ENCODE results near the gene DIDO1. TPM values are rescaled to one million over a fixed set of nuclear protein-coding genes. Genes with fewer than 3 reads are reported as not detected.

Gene DIDO1
- total and polyA plus RNA-seq, 2 donors (not counting 1 experiment from before 2014, with no cell fraction given): 25.9 to 33.2 TPM

DNA sequence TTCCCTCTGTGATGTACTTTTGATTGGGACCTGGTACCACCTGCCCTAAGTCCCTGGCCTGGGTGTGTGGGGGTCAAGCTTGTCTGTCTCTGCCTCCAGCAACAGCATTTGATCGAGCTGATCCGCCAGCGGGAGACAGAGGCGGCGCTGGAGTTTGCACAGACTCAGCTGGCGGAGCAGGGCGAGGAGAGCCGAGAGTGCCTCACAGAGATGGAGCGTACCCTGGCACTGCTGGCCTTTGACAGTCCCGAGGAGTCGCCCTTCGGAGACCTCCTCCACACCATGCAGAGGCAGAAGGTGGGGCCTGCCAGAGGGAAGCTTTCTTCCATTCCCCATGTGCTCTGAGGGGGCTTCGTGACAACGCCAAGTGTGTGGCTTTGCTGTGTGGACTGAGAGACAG, 17.1 kb upstream of the DIDO1 start:
- peaks cover 12% of the 10 kb centered on the region for H3K36me3 ChIP-seq (ENCODE audit: control insufficient read depth, insufficient read depth, low read length)
- H4K20me1 ChIP-seq (ENCODE audit: control insufficient read depth, extremely low read depth, insufficient read depth, low read length): no peaks in the 10 kb centered on the region

DNA sequence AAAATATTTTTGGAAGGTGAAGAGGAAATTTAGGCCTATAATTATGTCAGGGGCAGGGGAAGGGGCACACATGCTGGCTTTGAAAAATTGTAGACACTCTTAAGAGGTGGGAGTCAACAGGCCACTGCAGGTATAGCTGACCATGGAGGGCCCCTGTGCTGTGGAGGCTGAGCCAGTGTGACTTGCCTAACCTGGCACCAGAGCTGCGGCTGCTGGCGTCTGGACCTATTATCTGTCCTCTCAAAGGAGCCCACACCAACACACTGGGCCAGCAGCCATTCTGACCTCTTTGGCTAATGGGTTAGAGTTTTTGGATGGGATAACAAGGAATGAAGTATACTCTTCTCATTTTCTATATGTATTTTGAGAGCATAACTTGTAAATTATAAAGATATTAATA, 16.2 kb upstream of the DIDO1 start:
- Histone ChIP-seq H3K27ac (ENCODE audit: insufficient read depth, low read length) (no peak overlapping the region), H3K27me3 (ENCODE audit: control insufficient read depth, insufficient read depth, low read length) (no peaks in the 10 kb centered on the region), H3K9me3 (ENCODE audit: control insufficient read depth, insufficient read depth, low read depth, low read length) (no peaks in the 10 kb centered on the region), H3K4me3 (replicated peaks in 1 of 4; ENCODE audit: control extremely low read depth in 1 of 4, insufficient read depth in 1 of 4, low read depth in 3 of 4, low read length in 4 of 4) (no peak overlapping the region), H2AFZ (ENCODE audit: low read length) (no peak overlapping the region), H3K4me1 (ENCODE audit: control insufficient read depth, extremely low read depth, insufficient read depth, low read length) (peaks cover 4% of the 10 kb centered on the region), H3K79me2 (ENCODE audit: control insufficient read depth, insufficient read depth, low read length) (peaks cover 47% of the 10 kb centered on the region), H3K9ac (ENCODE audit: insufficient read depth, low read length) (no peak overlapping the region), H3K4me2 (ENCODE audit: extremely low read depth, insufficient read depth, low read length) (no peak overlapping the region), H4K20me1 (ENCODE audit: control insufficient read depth, extremely low read depth, insufficient read depth, low read length) (no peaks in the 10 kb centered on the region), H3K36me3 (ENCODE audit: control insufficient read depth, insufficient read depth, low read length) (peaks cover 12% of the 10 kb centered on the region)
- no peak for DNase-seq (ENCODE audit: low read depth in 2 of 2)
- TF ChIP-seq, protein P1, sequence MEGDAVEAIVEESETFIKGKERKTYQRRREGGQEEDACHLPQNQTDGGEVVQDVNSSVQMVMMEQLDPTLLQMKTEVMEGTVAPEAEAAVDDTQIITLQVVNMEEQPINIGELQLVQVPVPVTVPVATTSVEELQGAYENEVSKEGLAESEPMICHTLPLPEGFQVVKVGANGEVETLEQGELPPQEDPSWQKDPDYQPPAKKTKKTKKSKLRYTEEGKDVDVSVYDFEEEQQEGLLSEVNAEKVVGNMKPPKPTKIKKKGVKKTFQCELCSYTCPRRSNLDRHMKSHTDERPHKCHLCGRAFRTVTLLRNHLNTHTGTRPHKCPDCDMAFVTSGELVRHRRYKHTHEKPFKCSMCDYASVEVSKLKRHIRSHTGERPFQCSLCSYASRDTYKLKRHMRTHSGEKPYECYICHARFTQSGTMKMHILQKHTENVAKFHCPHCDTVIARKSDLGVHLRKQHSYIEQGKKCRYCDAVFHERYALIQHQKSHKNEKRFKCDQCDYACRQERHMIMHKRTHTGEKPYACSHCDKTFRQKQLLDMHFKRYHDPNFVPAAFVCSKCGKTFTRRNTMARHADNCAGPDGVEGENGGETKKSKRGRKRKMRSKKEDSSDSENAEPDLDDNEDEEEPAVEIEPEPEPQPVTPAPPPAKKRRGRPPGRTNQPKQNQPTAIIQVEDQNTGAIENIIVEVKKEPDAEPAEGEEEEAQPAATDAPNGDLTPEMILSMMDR (conservative IDR thresholded peaks at IDR 0.05 in 1 of 2, IDR thresholded peaks at IDR 0.05 in 1 of 2; ENCODE audit: low read depth in 1 of 2, low read length in 2 of 2): no peak
- TF ChIP-seq EZH2 (IDR thresholded peaks at IDR 0.05; ENCODE audit: low read length, missing control alignments): no peak

More for the DNA sequence above, 17.1 kb upstream of the DIDO1 start:
- H3K9ac ChIP-seq (ENCODE audit: insufficient read depth, low read length): no peak overlapping the region
- H3K27ac ChIP-seq (ENCODE audit: insufficient read depth, low read length): no peak overlapping the region
- H3K4me3 ChIP-seq (replicated peaks in 1 of 4; ENCODE audit: control extremely low read depth in 1 of 4, insufficient read depth in 1 of 4, low read depth in 3 of 4, low read length in 4 of 4): no peak overlapping the region
- no peak overlapping the region for H3K4me2 ChIP-seq (ENCODE audit: extremely low read depth, insufficient read depth, low read length)
- no peak for DNase-seq (ENCODE audit: low read depth in 2 of 2)
- H3K27me3 ChIP-seq (ENCODE audit: control insufficient read depth, insufficient read depth, low read length): no peaks in the 10 kb centered on the region
- H3K4me1 ChIP-seq (ENCODE audit: control insufficient read depth, extremely low read depth, insufficient read depth, low read length): peaks cover 4% of the 10 kb centered on the region
- H2AFZ ChIP-seq (ENCODE audit: low read length): no peak overlapping the region
- H3K79me2 ChIP-seq (ENCODE audit: control insufficient read depth, insufficient read depth, low read length): peaks cover 44% of the 10 kb centered on the region
- no peaks in the 10 kb centered on the region for H3K9me3 ChIP-seq (ENCODE audit: control insufficient read depth, insufficient read depth, low read depth, low read length)
- TF ChIP-seq, protein P1 (conservative IDR thresholded peaks at IDR 0.05 in 1 of 2, IDR thresholded peaks at IDR 0.05 in 1 of 2; ENCODE audit: low read depth in 1 of 2, low read length in 2 of 2): no peak
- TF ChIP-seq EZH2 (IDR thresholded peaks at IDR 0.05; ENCODE audit: low read length, missing control alignments): no peak

DNA sequence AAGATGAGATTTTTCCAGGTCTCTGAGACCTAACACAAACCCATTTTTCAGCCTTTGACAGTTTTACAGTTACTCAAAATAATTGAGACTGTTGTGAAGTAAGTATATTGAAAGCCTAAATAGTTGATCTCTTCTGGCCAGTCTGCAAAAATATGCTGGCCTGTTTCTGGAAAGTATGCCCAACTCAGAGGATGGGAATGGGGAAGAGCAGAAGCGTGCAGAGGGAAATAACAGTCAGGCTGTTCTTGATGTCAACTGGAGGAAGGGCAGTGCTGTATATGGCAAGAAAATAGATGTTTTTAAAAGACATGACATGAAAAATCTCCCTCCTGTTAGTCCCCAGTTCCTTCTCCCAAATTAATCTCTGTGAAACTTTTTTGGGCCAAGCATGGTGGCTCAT, 15.5 kb upstream of the DIDO1 start:
- H3K27me3 ChIP-seq (ENCODE audit: control insufficient read depth, insufficient read depth, low read length): no peaks in the 10 kb centered on the region
- peaks cover 4% of the 10 kb centered on the region for H3K4me1 ChIP-seq (ENCODE audit: control insufficient read depth, extremely low read depth, insufficient read depth, low read length)
- H3K9ac ChIP-seq (ENCODE audit: insufficient read depth, low read length): no peak overlapping the region
- peaks cover 12% of the 10 kb centered on the region for H3K36me3 ChIP-seq (ENCODE audit: control insufficient read depth, insufficient read depth, low read length)
- H3K4me2 ChIP-seq (ENCODE audit: extremely low read depth, insufficient read depth, low read length): no peak overlapping the region
- peaks cover 53% of the 10 kb centered on the region for H3K79me2 ChIP-seq (ENCODE audit: control insufficient read depth, insufficient read depth, low read length)
- no peaks in the 10 kb centered on the region for H4K20me1 ChIP-seq (ENCODE audit: control insufficient read depth, extremely low read depth, insufficient read depth, low read length)
- H3K9me3 ChIP-seq (ENCODE audit: control insufficient read depth, insufficient read depth, low read depth, low read length): no peaks in the 10 kb centered on the region
- no peak for DNase-seq (ENCODE audit: low read depth in 2 of 2)
- no peak overlapping the region for H3K27ac ChIP-seq (ENCODE audit: insufficient read depth, low read length)
- no peak overlapping the region for H3K4me3 ChIP-seq (replicated peaks in 1 of 4; ENCODE audit: control extremely low read depth in 1 of 4, insufficient read depth in 1 of 4, low read depth in 3 of 4, low read length in 4 of 4)
- H2AFZ ChIP-seq (ENCODE audit: low read length): no peak overlapping the region
- TF ChIP-seq, protein P1 (conservative IDR thresholded peaks at IDR 0.05 in 1 of 2, IDR thresholded peaks at IDR 0.05 in 1 of 2; ENCODE audit: low read depth in 1 of 2, low read length in 2 of 2): no peak
- TF ChIP-seq EZH2 (IDR thresholded peaks at IDR 0.05; ENCODE audit: low read length, missing control alignments): no peak
